ENCODE data around the gene ANKLE2. TPM values are rescaled to one million over a fixed set of nuclear protein-coding genes. Genes with fewer than 3 reads are reported as not detected.
A peak's percentile ranks its signal among the peaks of the same experiment; 100 is the strongest.

ANKLE2 gene
- total and polyA plus RNA-seq, 4 donors: 8.4 to 24.1 (median 15.4) TPM

GRCh38 chr12:132771126-132771838, 9.7 kb upstream of the ANKLE2 start:
- Histone ChIP-seq H3K27ac (ENCODE audit: low read depth in 1 of 2, low read length in 2 of 2) (no peak overlapping the region), H3K36me3 (ENCODE audit: control insufficient read depth in 4 of 4, insufficient read depth in 3 of 4, low read depth in 1 of 4, low read length in 3 of 4) (peaks cover 12 to 54% (median 30%) of the 10 kb centered on the region in 4 donors), H3K4me3 (ENCODE audit: low read depth in 1 of 3, low read length in 3 of 3) (no peak overlapping the region), H3K4me1 (ENCODE audit: control insufficient read depth in 4 of 4, insufficient read depth in 4 of 4, low read length in 3 of 4) (peaks cover 0 to 9% (median 2%) of the 10 kb centered on the region in 4 donors), H3K9me3 (ENCODE audit: control insufficient read depth in 4 of 4, low read length in 3 of 4) (no peaks in the 10 kb centered on the region), H3K27me3 (ENCODE audit: control insufficient read depth in 4 of 4, insufficient read depth in 4 of 4, low read length in 3 of 4) (no peaks in the 10 kb centered on the region), H3K9ac (ENCODE audit: low read depth in 1 of 2, low read length in 2 of 2) (no peak overlapping the region)
- no peak for TF ChIP-seq HNF4G (IDR thresholded peaks at IDR 0.05)
- TF ChIP-seq NR2F2 (IDR thresholded peaks at IDR 0.05): no peak
- no peak for TF ChIP-seq YY1 (IDR thresholded peaks at IDR 0.05)
- no peak for TF ChIP-seq MAX (IDR thresholded peaks at IDR 0.05)
- no peak for TF ChIP-seq EGR1 (IDR thresholded peaks at IDR 0.05; ENCODE audit: low read depth in 2 of 2)
- TF ChIP-seq REST (IDR thresholded peaks at IDR 0.05): no peak
- no peak for TF ChIP-seq TAF1 (conservative IDR thresholded peaks at IDR 0.05)
- no peak for TF ChIP-seq FOXA1 (IDR thresholded peaks at IDR 0.05)
- no peak for TF ChIP-seq CTCF (IDR thresholded peaks at IDR 0.05; ENCODE audit: low read depth, low read length, missing input control)
- TF ChIP-seq RAD21 (IDR thresholded peaks at IDR 0.05): no peak
- DNase-seq (ENCODE audit: low spot score): no peak
- 93% methylated on average over 15 of the region's 15 CpGs for WGBS

- no peaks in the 10 kb centered on the region for H3K9me3 ChIP-seq (ENCODE audit: control insufficient read depth in 4 of 4, low read length in 3 of 4)
- 55% methylated on average over 27 of the region's 27 CpGs for WGBS
- peaks cover 0 to 10% (median 3%) of the 10 kb centered on the region in 4 donors for H3K4me1 ChIP-seq (ENCODE audit: control insufficient read depth in 4 of 4, insufficient read depth in 4 of 4, low read length in 3 of 4)
- H3K4me3 ChIP-seq (ENCODE audit: low read depth in 1 of 3, low read length in 3 of 3): no peak overlapping the region
- no peaks in the 10 kb centered on the region for H3K27me3 ChIP-seq (ENCODE audit: control insufficient read depth in 4 of 4, insufficient read depth in 4 of 4, low read length in 3 of 4)
- H3K27ac ChIP-seq (ENCODE audit: low read depth in 1 of 2, low read length in 2 of 2): peak overlapping the region in 1 of 2 donors; percentile 37
- no peak overlapping the region for H3K9ac ChIP-seq (ENCODE audit: low read depth in 1 of 2, low read length in 2 of 2)
- TF ChIP-seq ATF3 (IDR thresholded peaks at IDR 0.05) (no peak), YY1 (IDR thresholded peaks at IDR 0.05) (peak; percentile 24), EGR1 (IDR thresholded peaks at IDR 0.05; ENCODE audit: low read depth in 2 of 2) (no peak), JUND (IDR thresholded peaks at IDR 0.05) (no peak), NR2F2 (IDR thresholded peaks at IDR 0.05) (peak; percentile 36), CTCF (IDR thresholded peaks at IDR 0.05; ENCODE audit: low read depth, low read length, missing input control) (no peak), GABPA (IDR thresholded peaks at IDR 0.05 in 1 of 2, conservative IDR thresholded peaks at IDR 0.05 in 1 of 2) (peak; percentile 70 to 71), SP1 (IDR thresholded peaks at IDR 0.05) (peak; percentile 38)
- peaks cover 0 to 9% (median 4%) of the 10 kb centered on the region in 4 donors for H3K36me3 ChIP-seq (ENCODE audit: control insufficient read depth in 4 of 4, insufficient read depth in 3 of 4, low read depth in 1 of 4, low read length in 3 of 4)
- peak; percentile 47 for DNase-seq (ENCODE audit: low spot score)
These were observed 4.9 kb upstream of the ANKLE2 start for GRCh38 chr12:132766380-132767085.
